ENCODE measurements around the gene VAMP1. TPM values are rescaled to one million over a fixed set of nuclear protein-coding genes. Genes with fewer than 3 reads are reported as not detected.
A peak's percentile ranks its signal among the peaks of the same experiment; 100 is the strongest.

Gene VAMP1
- total and polyA plus RNA-seq, 2 of the 4 experiments (the other 2 are of a cell fraction), result 7.2 to 21.9 TPM

DNA sequence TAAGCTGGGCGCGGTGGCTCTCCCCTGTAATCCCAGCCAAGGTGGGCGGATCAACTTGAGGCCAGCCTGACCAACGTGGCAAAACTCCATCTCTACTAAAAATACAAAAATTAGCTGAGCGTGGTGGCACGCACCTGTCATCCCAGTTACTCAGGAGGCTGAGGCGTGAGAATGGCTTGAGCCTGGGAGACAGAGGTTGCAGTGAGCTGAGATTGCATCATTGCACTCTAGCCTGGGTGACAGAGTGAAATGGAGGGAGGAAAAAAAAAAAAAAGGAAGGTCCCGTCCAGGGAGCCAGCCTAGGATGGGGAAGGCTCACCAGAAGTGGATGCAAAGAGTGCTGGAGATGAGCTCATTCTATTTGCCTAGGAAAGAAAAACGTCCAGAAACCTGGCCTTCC is 27.6 kb downstream of the VAMP1 start:
- H3K4me3 ChIP-seq (ENCODE audit: insufficient read depth, low read depth, low read length), result no peak overlapping the region
- no peak overlapping the region for H3K4ac ChIP-seq (ENCODE audit: low read depth, low read length)
- no peak overlapping the region for H3K14ac ChIP-seq (replicated peaks; ENCODE audit: low read depth, low read length)
- in situ Hi-C loops (cut with MboI; ENCODE audit: low sequenced_read_pairs) (no loop called here), intact Hi-C loops (cut with micrococcal nuclease) (no loop called here), dilution Hi-C loops (cut with HindIII; ENCODE audit: low sequenced_read_pairs, unreplicated experiment) (no loop called here)
- H4K91ac ChIP-seq (ENCODE audit: insufficient read depth, low read depth, low read length), result no peak overlapping the region
- H3K79me1 ChIP-seq (ENCODE audit: low read depth in 1 of 2, low read length in 2 of 2), result no peaks in the 10 kb centered on the region
- H3K56ac ChIP-seq (ENCODE audit: extremely low read depth, insufficient read depth, low read length), result no peak overlapping the region
- DNase-seq (no peak), ATAC-seq (ENCODE audit: low read depth) (no peak)
- ChIA-PET CTCF (interaction anchor here (0.6 to 1.0 kb wide), 2 partner anchors 15 to 23 kb away, joined by 3 to 6 read pairs; no protein-coding TSS in a partner anchor), POLR2A (ENCODE audit: unreplicated experiment) (interaction anchor here (0.6 to 0.7 kb wide), 3 partner anchors 17 to 184 kb away, joined by 3 to 4 read pairs (median 3); no protein-coding TSS in a partner anchor)
- H2AK9ac ChIP-seq (replicated peaks; ENCODE audit: low read depth, low read length, poor library complexity), result no peak overlapping the region
- TF ChIP-seq CEBPB (IDR thresholded peaks at IDR 0.05; ENCODE audit: low read depth, low read length), result peak; percentile 23; the same call in 1 of the 2 replicates
- TF ChIP-seq, protein P1, sequence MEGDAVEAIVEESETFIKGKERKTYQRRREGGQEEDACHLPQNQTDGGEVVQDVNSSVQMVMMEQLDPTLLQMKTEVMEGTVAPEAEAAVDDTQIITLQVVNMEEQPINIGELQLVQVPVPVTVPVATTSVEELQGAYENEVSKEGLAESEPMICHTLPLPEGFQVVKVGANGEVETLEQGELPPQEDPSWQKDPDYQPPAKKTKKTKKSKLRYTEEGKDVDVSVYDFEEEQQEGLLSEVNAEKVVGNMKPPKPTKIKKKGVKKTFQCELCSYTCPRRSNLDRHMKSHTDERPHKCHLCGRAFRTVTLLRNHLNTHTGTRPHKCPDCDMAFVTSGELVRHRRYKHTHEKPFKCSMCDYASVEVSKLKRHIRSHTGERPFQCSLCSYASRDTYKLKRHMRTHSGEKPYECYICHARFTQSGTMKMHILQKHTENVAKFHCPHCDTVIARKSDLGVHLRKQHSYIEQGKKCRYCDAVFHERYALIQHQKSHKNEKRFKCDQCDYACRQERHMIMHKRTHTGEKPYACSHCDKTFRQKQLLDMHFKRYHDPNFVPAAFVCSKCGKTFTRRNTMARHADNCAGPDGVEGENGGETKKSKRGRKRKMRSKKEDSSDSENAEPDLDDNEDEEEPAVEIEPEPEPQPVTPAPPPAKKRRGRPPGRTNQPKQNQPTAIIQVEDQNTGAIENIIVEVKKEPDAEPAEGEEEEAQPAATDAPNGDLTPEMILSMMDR (conservative IDR thresholded peaks at IDR 0.05; ENCODE audit: low read depth, low read length), result no peak
- no peak overlapping the region for H2BK120ac ChIP-seq (ENCODE audit: low read depth, low read length)
- H3K4me2 ChIP-seq (ENCODE audit: low read depth, low read length), result no peak overlapping the region
- H3K9me1 ChIP-seq (ENCODE audit: insufficient read depth, low read length), result 0 out of 2 replicates have a peak, but pooled peaks cover 3% of the 10 kb centered on the region
- H3K9me3 ChIP-seq (ENCODE audit: control insufficient read depth, insufficient read depth, low read length), result no peaks in the 10 kb centered on the region
- H2AK5ac ChIP-seq (ENCODE audit: low read depth, low read length), result no peak overlapping the region
- BruUV-seq (replicated peaks), result no TSS peak
- H3K27ac ChIP-seq (ENCODE audit: insufficient read depth, low read length), result no peak overlapping the region
- H4K8ac ChIP-seq (ENCODE audit: low read depth in 2 of 2, low read length in 2 of 2), result no peak overlapping the region
- no peak overlapping the region for H4K5ac ChIP-seq (ENCODE audit: low read depth, low read length)
- no peak overlapping the region for H3K18ac ChIP-seq (ENCODE audit: low read depth, low read length)
- no peak overlapping the region for H2AFZ ChIP-seq (replicated peaks; ENCODE audit: low read length, poor library complexity)
- 40% methylated on average over 1 of the region's 9 CpGs; no CpG with 5 or more reads in 1 of the 2 experiments for WGBS, 2 experiments (ENCODE audit: extremely low coverage in 2 of 2, insufficient read length in 1 of 2)
- H3K23ac ChIP-seq (ENCODE audit: low read depth, low read length), result no peak overlapping the region
- no peak overlapping the region for H2BK15ac ChIP-seq (ENCODE audit: low read depth, low read length)
- H3K27me3 ChIP-seq (ENCODE audit: control insufficient read depth, insufficient read depth, low read length), result no peaks in the 10 kb centered on the region
- no peaks in the 10 kb centered on the region for H4K20me1 ChIP-seq (ENCODE audit: insufficient read depth, low read length)
- H3K36me3 ChIP-seq (ENCODE audit: control insufficient read depth, insufficient read depth, low read length), result peaks cover 15% of the 10 kb centered on the region
- peaks cover 2% of the 10 kb centered on the region; the same call in 1 of the 2 replicates for H3K4me1 ChIP-seq (ENCODE audit: control insufficient read depth, insufficient read depth, low read length)
- H3K9ac ChIP-seq (ENCODE audit: low read depth, low read length), result no peak overlapping the region
- H2BK5ac ChIP-seq (ENCODE audit: low read depth, low read length, poor library complexity, severe bottlenecking), result no peak overlapping the region
- no peak overlapping the region for H2BK20ac ChIP-seq (ENCODE audit: low read depth, low read length)
